CD14-positive monocyte (primary cell): ENCODE results near the gene RLBP1. TPM values are rescaled to one million over a fixed set of nuclear protein-coding genes. Genes with fewer than 3 reads are reported as not detected.
A peak's percentile ranks its signal among the peaks of the same experiment; 100 is the strongest.
"Not testable (repeated sequence)": the region's sequence is repeated elsewhere in the genome, so short reads cannot be mapped to it uniquely, and the experiment has no call there.

Experiments
- DNase-seq, 3 donors: peaks; one replicate each; pipeline ENCODE4 v3.0.0-alpha.2; 2011 to 2022
- H2AFZ ChIP-seq: 2 replicates; pipeline ENCODE4 v1.6.0; 2012; ENCODE audit warnings: mild to moderate bottlenecking, low read depth, low read length, inconsistent platforms; ENCODE audit not compliant: insufficient read depth, poor library complexity, severe bottlenecking
- H3K27ac ChIP-seq, 2 donors: 1 replicate in 1 of 2; 2 replicates in 1 of 2; pipeline ENCODE4 v1.5.1; 2012 to 2013; ENCODE audit warnings: low read length in 2 of 2, control low read depth in 1 of 2, inconsistent platforms in 1 of 2, low read depth in 1 of 2, mild to moderate bottlenecking in 1 of 2
- H3K27me3 ChIP-seq, 2 donors: one replicate each; pipeline versions ENCODE4 v1.6.0 to v1.6.1; 2011 to 2013; ENCODE audit warnings: low read length in 2 of 2; ENCODE audit not compliant: control insufficient read depth in 2 of 2, insufficient read depth in 2 of 2
- H3K36me3 ChIP-seq, 2 donors: replicated peaks in 1 of 2; 1 replicate in 1 of 2; 2 replicates in 1 of 2; pipeline versions ENCODE4 v1.5.1 to v1.6.1; 2012 to 2013; ENCODE audit warnings: low read length in 2 of 2, control low read depth in 1 of 2, inconsistent platforms in 1 of 2, mild to moderate bottlenecking in 1 of 2; ENCODE audit not compliant: insufficient read depth in 2 of 2, control insufficient read depth in 1 of 2
- H3K4me1 ChIP-seq, 2 donors: 1 replicate in 1 of 2; 2 replicates in 1 of 2; pipeline versions ENCODE4 v1.5.1 to v1.6.1; 2012 to 2013; ENCODE audit warnings: low read length in 2 of 2, control low read depth in 1 of 2, inconsistent platforms in 1 of 2, mild to moderate bottlenecking in 1 of 2, moderate library complexity in 1 of 2; ENCODE audit not compliant: insufficient read depth in 2 of 2, control insufficient read depth in 1 of 2
- H3K4me2 ChIP-seq: replicated peaks from 2 replicates; pipeline ENCODE3; 2012; ENCODE audit warnings: low read length, moderate library complexity, mild to moderate bottlenecking; ENCODE audit not compliant: poor library complexity, severe bottlenecking; ENCODE audit errors: extremely low read depth
- H3K4me3 ChIP-seq, 3 experiments: fragments of 200-600 bp in 1 of 3; sonication (generic) in 1 of 3; replicated peaks in 1 of 3; 1 replicate in 2 of 3; 2 replicates in 1 of 3; pipeline ENCODE4 v1.5.1; 2011 to 2013; ENCODE audit warnings: low read length in 3 of 3, mild to moderate bottlenecking in 3 of 3, control low read depth in 2 of 3, low read depth in 2 of 3, inconsistent platforms in 1 of 3, moderate library complexity in 1 of 3
- H3K79me2 ChIP-seq: 2 replicates; pipeline ENCODE4 v1.6.0; 2012; ENCODE audit warnings: mild to moderate bottlenecking, control low read depth, inconsistent platforms, low read length, moderate library complexity; ENCODE audit not compliant: insufficient read depth
- H3K9ac ChIP-seq: 2 replicates; pipeline ENCODE4 v1.6.0; 2017; ENCODE audit warnings: low read length, mild to moderate bottlenecking; ENCODE audit not compliant: insufficient read depth, poor library complexity, severe bottlenecking
- H3K9me3 ChIP-seq, 2 donors: replicated peaks in 1 of 2; 1 replicate in 1 of 2; 2 replicates in 1 of 2; pipeline versions ENCODE4 v1.5.1 to v1.6.1; 2012 to 2013; ENCODE audit warnings: low read length in 2 of 2, control low read depth in 1 of 2; ENCODE audit not compliant: control insufficient read depth in 1 of 2, insufficient read depth in 1 of 2
- H4K20me1 ChIP-seq: 2 replicates; pipeline ENCODE4 v1.6.0; 2012; ENCODE audit warnings: mild to moderate bottlenecking, low read length, control low read depth, moderate library complexity; ENCODE audit not compliant: insufficient read depth
- H3K27ac Mint-ChIP-seq, 7 donors: one replicate each; pipeline ENCODE4 v1.8.0; 2020; ENCODE audit warnings: mild to moderate bottlenecking in 7 of 7, mixed read lengths in 7 of 7, moderate library complexity in 6 of 7, inconsistent platforms in 2 of 7
- H3K27me3 Mint-ChIP-seq, 3 donors: one replicate each; pipeline ENCODE4 v1.8.0; 2021 to 2022; ENCODE audit warnings: low read depth in 3 of 3, mild to moderate bottlenecking in 3 of 3, mixed read lengths in 3 of 3, moderate library complexity in 3 of 3, inconsistent platforms in 1 of 3
- H3K36me3 Mint-ChIP-seq, 2 donors: one replicate each; pipeline ENCODE4 v1.8.0; 2020; ENCODE audit warnings: mixed read lengths in 2 of 2, inconsistent platforms in 1 of 2, mild to moderate bottlenecking in 1 of 2
- H3K4me1 Mint-ChIP-seq: one replicate; pipeline ENCODE4 v1.8.0; 2020; ENCODE audit warnings: mild to moderate bottlenecking, mixed read lengths
- H3K4me3 Mint-ChIP-seq, 2 donors: one replicate each; pipeline ENCODE4 v1.8.0; 2020; ENCODE audit warnings: mild to moderate bottlenecking in 2 of 2, mixed read lengths in 2 of 2, moderate library complexity in 1 of 2
- H3K9me3 Mint-ChIP-seq, 7 donors: one replicate each; pipeline ENCODE4 v1.8.0; 2020 to 2022; ENCODE audit warnings: mixed read lengths in 7 of 7, mild to moderate bottlenecking in 6 of 7, moderate library complexity in 6 of 7, inconsistent platforms in 2 of 7
- CTCF ChIP-seq: fragments of 200-600 bp; IDR thresholded peaks from one replicate; pipeline ENCODE4 v1.8.0; 2022; ENCODE audit warnings: antibody characterized with exemption, mild to moderate bottlenecking
- WGBS: methylation state at CpG from one replicate; pipeline ENCODE4 v1.1.5; 2013; ENCODE audit warnings: missing lambda C conversion rate; ENCODE audit not compliant: insufficient coverage; 5-methylcytosine and 5-hydroxymethylcytosine counted together
- intact Hi-C, 2 donors: fragments of 100-400 bp; cut with micrococcal nuclease; formaldehyde crosslinking; loops; one replicate each; pipeline versions ENCODE4 v1.15.0 to v1.15.1; 2023
- polyA plus RNA-seq, 3 donors: library from polyadenylated mRNA; depleted of rRNA in 1 of 3; unstranded in 2 of 3; stranded (reverse) in 1 of 3; fragments of 300-500 nt in 2 of 3; fragments of >200 nt in 1 of 3; fragmentation: Illumina TruSeq in 2 of 3; gene quantifications; 1 replicate in 2 of 3; 2 replicates in 1 of 3; pipeline ENCODE4 v1.2.3, GENCODE V29; 2012 to 2021

The RLBP1 gene
- polyA plus RNA-seq, 3 donors, result not detected

- Histone ChIP-seq H3K27me3 (no peaks in the 10 kb centered on the region), H3K27ac (peak overlapping the region in 1 of 2 donors; percentile 69), H2AFZ (peak overlapping the region; percentile 97), H3K36me3 (peaks cover 4 to 7% of the 10 kb centered on the region in 2 donors), H3K9me3 (no peaks in the 10 kb centered on the region), H3K79me2 (peaks cover 38% of the 10 kb centered on the region), H4K20me1 (no peaks in the 10 kb centered on the region), H3K9ac (peak overlapping the region; percentile 66), H3K4me2 (peak overlapping the region; percentile 84), H3K4me1 (peaks cover 17 to 18% of the 10 kb centered on the region in 2 donors), H3K4me3 (peak overlapping the region; percentile 66 to 87 (median 77))
- peak overlapping the region; percentile 90 to 96 for H3K4me3 Mint-ChIP-seq
- H3K9me3 Mint-ChIP-seq, result peaks cover 0 to 12% (median 3%) of the 10 kb centered on the region in 7 donors
- peaks cover 6 to 9% of the 10 kb centered on the region in 2 donors for H3K36me3 Mint-ChIP-seq
- no peak for TF ChIP-seq CTCF
- no peak for DNase-seq
- H3K4me1 Mint-ChIP-seq, result peaks cover 46% of the 10 kb centered on the region
- peaks cover 0 to 6% (median 4%) of the 10 kb centered on the region in 3 donors for H3K27me3 Mint-ChIP-seq
- WGBS, result 36% methylated on average over 20 of the region's 20 CpGs
- peak overlapping the region; percentile 75 to 97 (median 83) for H3K27ac Mint-ChIP-seq
- intact Hi-C loops, result loop anchor here in 1 of 2 donors (5.0 kb wide), 1 partner anchor 36 kb away; no protein-coding TSS in a partner anchor
These were observed 21.8 kb upstream of the RLBP1 start for GRCh38 chr15:89243046-89243690.

- intact Hi-C loops, result loop anchor here in 1 of 2 donors (5.0 kb wide), 1 partner anchor 33 kb away; no protein-coding TSS in a partner anchor
- H3K27me3 ChIP-seq, H4K20me1 ChIP-seq, H3K36me3 ChIP-seq, H3K9me3 ChIP-seq, H2AFZ ChIP-seq, H3K4me3 ChIP-seq, H3K27me3 Mint-ChIP-seq, H3K27ac ChIP-seq, H3K36me3 Mint-ChIP-seq, H3K4me3 Mint-ChIP-seq, H3K4me2 ChIP-seq, H3K9ac ChIP-seq: not testable (repeated sequence)
- Mint-ChIP-seq H3K4me1 (peaks cover 34% of the 10 kb centered on the region), H3K27ac (peak overlapping the region in 3 of 7 donors; percentile 6 to 80 (median 22)), H3K9me3 (peaks cover 0 to 12% (median 3%) of the 10 kb centered on the region in 7 donors)
- Histone ChIP-seq H3K4me1 (peaks cover 12 to 18% of the 10 kb centered on the region in 2 donors), H3K79me2 (peaks cover 11% of the 10 kb centered on the region)
- peak in 1 of 3 donors; percentile 20 for DNase-seq
- WGBS, result 96% methylated on average over 5 of the region's 12 CpGs
These were observed 18.8 kb upstream of the RLBP1 start for GRCh38 chr15:89239883-89240810.
